Right lobe of liver (tissue), 6 donors: ENCODE data around the gene SLC25A51. TPM values are rescaled to one million over a fixed set of nuclear protein-coding genes. Genes with fewer than 3 reads are reported as not detected.
A peak's percentile ranks its signal among the peaks of the same experiment; 100 is the strongest.

ENCODE experiments used
- ATAC-seq, 4 donors: fragments of 200-7000 bp; cut with Tn5 transposase; one replicate each; pipeline ENCODE4 v1.9.1; 2020; ENCODE audit warnings: mild to moderate bottlenecking in 4 of 4, moderate library complexity in 4 of 4
- DNase-seq, 3 donors: peaks; one replicate each; pipeline ENCODE4 v3.0.0-alpha.2; 2020
- H3K27ac ChIP-seq, 3 donors: fragments of 200-600 bp; one replicate each; pipeline ENCODE4 v1.8.0; 2022
- H3K27me3 ChIP-seq, 2 donors: fragments of 200-600 bp; one replicate each; pipeline ENCODE4 v1.8.0; 2022
- H3K36me3 ChIP-seq, 4 donors: fragments of 200-600 bp; sonication (generic) in 1 of 4; one replicate each; pipeline versions ENCODE4 v1.5.1 to v1.8.0; 2017 to 2022; ENCODE audit warnings: control low read depth in 1 of 4
- H3K4me1 ChIP-seq, 4 donors: fragments of 200-600 bp; sonication (generic) in 1 of 4; one replicate each; pipeline versions ENCODE4 v1.5.1 to v1.8.0; 2017 to 2022; ENCODE audit warnings: control low read depth in 1 of 4
- H3K4me3 ChIP-seq, 3 donors: fragments of 200-600 bp; one replicate each; pipeline ENCODE4 v1.8.0; 2022
- H3K9me3 ChIP-seq, 4 donors: fragments of 200-600 bp; sonication (generic) in 1 of 4; one replicate each; pipeline versions ENCODE4 v1.5.1 to v1.8.0; 2017 to 2022; ENCODE audit warnings: control low read depth in 1 of 4
- POLR2A ChIP-seq: fragments of 450-650 bp; IDR thresholded peaks from one replicate; pipeline ENCODE4 v1.6.1; 2017; ENCODE audit warnings: antibody characterized with exemption, mild to moderate bottlenecking
- WGBS: methylation state at CpG from one replicate; pipeline ENCODE4 v1.1.6; 2018; ENCODE audit warnings: low coverage, low lambda C conversion rate; ENCODE audit not compliant: insufficient coverage; ENCODE audit errors: missing lambda C conversion rate; 5-methylcytosine and 5-hydroxymethylcytosine counted together
- intact Hi-C, 2 donors: fragments of 100-400 bp; cut with DNase I; formaldehyde crosslinking; loops; one replicate each; pipeline versions ENCODE4 v1.11.2 to v1.14.1; 2022
- total RNA-seq, 6 experiments: library from RNA; depleted of rRNA in 2 of 6; stranded (reverse); fragments of >200 nt in 2 of 6; fragmentation: NEBNext Ultra II Directional in 3 of 6; extraction: Animal tissue kit (Norgen Biotek cat#: 25700) in 3 of 6; gene quantifications; one replicate each; pipeline versions ENCODE4 v1.1.0 to v1.2.4, GENCODE V29; 2016 to 2023
- TF ChIP-seq, protein P1 (sequence below), 4 donors: fragments of 200-600 bp in 3 of 4; fragments of 450-650 bp in 1 of 4; IDR thresholded peaks; one replicate each; pipeline versions ENCODE4 v1.5.1 to v1.8.0; 2016 to 2022; ENCODE audit warnings: antibody characterized with exemption in 4 of 4, mild to moderate bottlenecking in 2 of 4
- donor health status: DM: no; HTN: yes; CAD: no.
- donor health status: DM: no; HTN: no; CAD: no.
- donor health status: DM: no; HTN: no; CAD: no.
- donor health status: DM: no; HTN: yes; CAD: no.
- donor health status: DM: no; HTN: yes; CAD: no.

SLC25A51 gene
- total RNA-seq, 6 experiments from 2014 or later, result 5.4 to 10.1 (median 7.9) TPM

DNA sequence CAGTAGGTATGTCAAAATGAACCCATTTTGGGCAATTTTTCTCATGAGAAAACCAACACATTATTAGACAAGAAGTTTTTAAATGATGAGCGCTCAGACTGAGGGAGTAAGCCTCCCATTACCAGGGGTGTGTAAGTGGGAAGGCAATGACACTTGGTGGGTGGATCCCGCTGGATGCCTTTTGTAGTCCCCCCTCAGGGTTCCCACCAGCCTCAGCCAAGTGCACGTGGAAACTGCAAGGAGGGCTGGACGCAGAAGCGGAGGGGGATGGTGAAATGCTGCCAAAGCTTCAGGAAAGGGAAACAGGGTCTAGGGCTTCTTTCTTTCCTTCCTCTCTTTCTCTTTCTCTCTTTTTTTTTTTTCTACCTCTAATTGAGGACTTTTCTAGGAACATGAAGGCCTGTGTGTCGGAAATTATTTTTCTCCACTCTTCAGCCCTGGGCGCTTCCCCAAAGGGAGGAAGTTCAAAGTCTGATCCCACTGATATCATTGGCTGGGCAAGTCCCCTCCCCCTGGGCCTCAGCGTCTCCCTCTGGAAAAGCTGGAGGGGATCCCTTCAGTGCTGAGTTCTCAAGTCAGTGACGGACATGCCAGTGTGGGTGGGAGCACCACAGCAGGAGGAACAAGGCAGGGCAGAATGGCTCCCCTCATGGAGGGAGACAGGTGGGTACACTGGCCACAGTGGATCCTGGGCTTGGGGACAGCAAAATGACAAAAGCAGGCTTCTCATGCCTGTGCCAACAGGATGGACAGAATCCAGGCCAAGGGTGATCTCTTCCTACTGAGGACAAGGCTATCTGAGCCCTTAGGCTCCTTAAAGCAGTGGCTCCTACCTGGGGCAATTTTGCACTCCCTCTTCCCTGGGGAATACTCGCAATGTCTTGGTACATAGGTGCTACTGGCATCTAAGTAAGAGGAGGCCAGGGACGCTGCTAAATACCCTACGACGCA lies 23.9 kb upstream of the SLC25A51 start:
- H3K36me3 ChIP-seq, result peaks cover 0 to 5% (median 0%) of the 10 kb centered on the region in 4 donors
- H3K27ac ChIP-seq, result peak overlapping the region in 1 of 3 donors; percentile 30
- H3K4me1 ChIP-seq, result peaks cover 0 to 14% (median 7%) of the 10 kb centered on the region in 4 donors
- no peaks in the 10 kb centered on the region for H3K27me3 ChIP-seq
- no peak for TF ChIP-seq POLR2A
- WGBS, result 52% methylated on average over 7 of the region's 13 CpGs
- H3K9me3 ChIP-seq, result no peaks in the 10 kb centered on the region
- intact Hi-C loops, result loop anchor here (10.0 kb wide), 2 partner anchors 87 to 427 kb away; no protein-coding TSS in a partner anchor
- peak in 2 of 3 donors; percentile 32 to 67 for DNase-seq
- peak; percentile 50 to 87 (median 72) for ATAC-seq
- H3K4me3 ChIP-seq, result no peak overlapping the region

DNA sequence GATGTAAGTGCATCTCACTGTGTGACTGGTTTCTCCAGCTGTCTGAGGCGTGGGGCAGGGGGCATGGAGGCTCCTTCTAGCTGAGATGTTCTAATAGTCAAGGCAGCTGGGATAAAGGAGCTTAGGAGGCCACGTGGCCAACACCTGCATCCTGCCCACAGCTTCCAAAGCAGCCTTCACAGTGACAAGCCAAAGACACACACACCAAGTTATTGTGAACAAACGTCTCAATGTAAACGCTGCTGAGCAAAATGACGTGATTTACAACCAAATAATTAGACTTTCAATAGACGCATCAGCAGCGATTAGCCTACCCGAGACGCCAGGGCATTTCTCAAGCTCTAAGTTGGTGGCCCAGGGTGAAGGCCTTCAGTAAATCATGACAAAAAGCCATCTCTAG lies 23.2 kb upstream of the SLC25A51 start:
- Histone ChIP-seq H3K4me3 (no peak overlapping the region), H3K4me1 (peaks cover 0 to 14% (median 7%) of the 10 kb centered on the region in 4 donors), H3K9me3 (no peaks in the 10 kb centered on the region), H3K27ac (peak overlapping the region in 1 of 3 donors; percentile 30), H3K36me3 (peaks cover 0 to 5% (median 0%) of the 10 kb centered on the region in 4 donors), H3K27me3 (no peaks in the 10 kb centered on the region)
- 71% methylated on average over 3 of the region's 9 CpGs for WGBS
- intact Hi-C loops, result loop anchor here (10.0 kb wide), 2 partner anchors 88 to 428 kb away; no protein-coding TSS in a partner anchor
- DNase-seq (no peak), ATAC-seq (no peak)
- TF ChIP-seq, protein P1, sequence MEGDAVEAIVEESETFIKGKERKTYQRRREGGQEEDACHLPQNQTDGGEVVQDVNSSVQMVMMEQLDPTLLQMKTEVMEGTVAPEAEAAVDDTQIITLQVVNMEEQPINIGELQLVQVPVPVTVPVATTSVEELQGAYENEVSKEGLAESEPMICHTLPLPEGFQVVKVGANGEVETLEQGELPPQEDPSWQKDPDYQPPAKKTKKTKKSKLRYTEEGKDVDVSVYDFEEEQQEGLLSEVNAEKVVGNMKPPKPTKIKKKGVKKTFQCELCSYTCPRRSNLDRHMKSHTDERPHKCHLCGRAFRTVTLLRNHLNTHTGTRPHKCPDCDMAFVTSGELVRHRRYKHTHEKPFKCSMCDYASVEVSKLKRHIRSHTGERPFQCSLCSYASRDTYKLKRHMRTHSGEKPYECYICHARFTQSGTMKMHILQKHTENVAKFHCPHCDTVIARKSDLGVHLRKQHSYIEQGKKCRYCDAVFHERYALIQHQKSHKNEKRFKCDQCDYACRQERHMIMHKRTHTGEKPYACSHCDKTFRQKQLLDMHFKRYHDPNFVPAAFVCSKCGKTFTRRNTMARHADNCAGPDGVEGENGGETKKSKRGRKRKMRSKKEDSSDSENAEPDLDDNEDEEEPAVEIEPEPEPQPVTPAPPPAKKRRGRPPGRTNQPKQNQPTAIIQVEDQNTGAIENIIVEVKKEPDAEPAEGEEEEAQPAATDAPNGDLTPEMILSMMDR (IDR thresholded peaks at IDR 0.05), result no peak
- no peak for TF ChIP-seq POLR2A

GRCh38 chr9:37926737-37927118 lies 22.8 kb upstream of the SLC25A51 start:
- WGBS, result no CpG with 5 or more reads among the region's 1 CpG
- TF ChIP-seq POLR2A, result no peak
- TF ChIP-seq, protein P1 (IDR thresholded peaks at IDR 0.05), result no peak
- Histone ChIP-seq H3K9me3 (no peaks in the 10 kb centered on the region), H3K4me1 (peaks cover 0 to 14% (median 7%) of the 10 kb centered on the region in 4 donors), H3K36me3 (peaks cover 0 to 5% (median 0%) of the 10 kb centered on the region in 4 donors), H3K4me3 (no peak overlapping the region), H3K27ac (no peak overlapping the region), H3K27me3 (no peaks in the 10 kb centered on the region)
- DNase-seq (no peak), ATAC-seq (no peak)
- intact Hi-C loops, result loop anchor here (10.0 kb wide), 2 partner anchors 88 to 428 kb away; no protein-coding TSS in a partner anchor

DNA sequence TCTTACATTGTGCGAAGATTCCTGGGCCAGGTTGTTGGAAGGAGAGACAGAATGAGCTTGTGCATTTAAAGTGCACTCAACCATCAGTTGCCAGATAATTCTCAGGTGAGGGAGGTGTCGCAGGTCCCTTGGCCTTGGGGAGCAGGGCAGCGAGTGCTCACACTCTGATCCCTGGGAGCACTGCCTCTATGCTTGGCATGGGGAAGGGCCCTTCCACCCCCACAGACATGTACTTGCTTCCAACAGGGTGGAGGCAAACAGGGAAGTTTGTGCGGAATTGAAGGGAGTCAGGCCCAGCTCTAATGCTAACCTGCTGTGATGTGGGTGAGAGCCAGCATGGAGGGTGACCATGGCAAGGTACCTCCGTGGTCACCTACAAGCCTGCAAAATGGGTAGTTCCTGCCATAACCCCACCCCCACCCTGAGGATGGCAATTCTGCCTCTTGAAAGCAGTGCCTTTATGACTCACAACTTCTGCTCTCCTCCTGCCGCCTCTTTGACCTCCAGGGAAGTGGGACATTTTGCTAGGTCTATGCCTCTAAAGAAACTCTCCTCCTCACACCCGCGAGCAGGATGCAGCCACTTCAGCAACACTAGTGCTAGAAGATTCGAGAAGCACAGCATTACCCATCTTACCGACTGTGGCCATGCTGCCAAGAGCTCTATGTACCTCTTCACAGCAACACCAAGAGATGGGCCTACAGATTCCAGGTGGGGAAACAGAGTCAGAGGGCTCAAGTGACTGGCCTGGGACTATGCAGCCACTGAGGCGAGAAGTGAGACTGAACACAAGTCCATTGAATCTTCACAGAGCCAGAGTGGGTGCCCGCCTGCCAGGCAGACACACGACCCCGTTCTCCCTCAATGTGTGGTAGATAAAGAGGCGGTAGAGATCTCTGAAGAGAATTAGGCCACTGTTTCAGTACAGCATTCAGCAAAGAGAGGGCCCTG lies 22.1 kb upstream of the SLC25A51 start:
- Histone ChIP-seq H3K4me1 (peaks cover 0 to 14% (median 7%) of the 10 kb centered on the region in 4 donors), H3K27me3 (no peaks in the 10 kb centered on the region), H3K9me3 (no peaks in the 10 kb centered on the region), H3K27ac (no peak overlapping the region), H3K4me3 (no peak overlapping the region), H3K36me3 (no peaks in the 10 kb centered on the region)
- intact Hi-C loops, result loop anchor here (10.0 kb wide), 2 partner anchors 89 to 429 kb away; no protein-coding TSS in a partner anchor
- 88% methylated on average over 5 of the region's 15 CpGs for WGBS
- no peak for TF ChIP-seq POLR2A
- ATAC-seq (no peak), DNase-seq (peak in 1 of 3 donors; percentile 16)

- H3K4me3 ChIP-seq, result no peak overlapping the region
- H3K9me3 ChIP-seq, result no peaks in the 10 kb centered on the region
- TF ChIP-seq, protein P1 (IDR thresholded peaks at IDR 0.05), result no peak
- no peak for TF ChIP-seq POLR2A
- DNase-seq (peak in 1 of 3 donors; percentile 34), ATAC-seq (no peak)
- no peak overlapping the region for H3K27ac ChIP-seq
- no peaks in the 10 kb centered on the region for H3K36me3 ChIP-seq
- H3K27me3 ChIP-seq, result no peaks in the 10 kb centered on the region
- peaks cover 0 to 14% (median 7%) of the 10 kb centered on the region in 4 donors for H3K4me1 ChIP-seq
- 82% methylated on average over 2 of the region's 6 CpGs for WGBS
- intact Hi-C loops, result loop anchor here (10.0 kb wide), 2 partner anchors 90 to 430 kb away; no protein-coding TSS in a partner anchor
Measured at GRCh38 chr9:37925006-37925405, 21.1 kb upstream of the SLC25A51 start.
